SU-DHL-6 (cell line): ENCODE results near the gene FAM107B.

Experiments used
- CTCF ChIP-seq: fragments of 200-600 bp; sonication (generic); IDR thresholded peaks from one replicate; pipeline ENCODE4 v1.5.1; 2017; ENCODE audit warnings: antibody characterized with exemption, mild to moderate bottlenecking, low read length, moderate library complexity; ENCODE audit not compliant: insufficient read depth, poor library complexity, severe bottlenecking
- EZH2phosphoT487 ChIP-seq: fragments of 200-600 bp; sonication (generic), shearing (Covaris generic); conservative IDR thresholded peaks from 2 replicates; pipeline ENCODE4 v1.6.1; 2018; ENCODE audit warnings: mild to moderate bottlenecking, antibody characterized with exemption, low read length, moderate library complexity, mixed read lengths

- no peak for TF ChIP-seq CTCF
- no peak for TF ChIP-seq EZH2phosphoT487
Measured at GRCh38 chr10:14574885-14575284, 199.8 kb downstream of the FAM107B start.
